Measurements from ENCODE around the gene PIMREG.

- TF ChIP-seq CTCF (IDR thresholded peaks at IDR 0.05) (no peak), POLR2AphosphoS5 (IDR thresholded peaks at IDR 0.05) (no peak), POLR2A (IDR thresholded peaks at IDR 0.05) (no peak)
These were observed 36.0 kb downstream of the PIMREG start for GRCh38 chr17:6480303-6480675.

Measured in breast epithelium (tissue), 3 donors.